NB4 (cell line): ENCODE measurements around the gene ZNF423.

Source experiments
- CTCF ChIP-seq: IDR thresholded peaks from one replicate; pipeline ENCODE4 v1.5.1; 2012; ENCODE audit warnings: low read depth, low read length
- POLR2A ChIP-seq: IDR thresholded peaks from 2 replicates; pipeline ENCODE4 v1.6.1; 2011; ENCODE audit warnings: mild to moderate bottlenecking; ENCODE audit not compliant: insufficient read length; ENCODE audit errors: extremely low read depth

GRCh38 chr16:49460786-49461470 is 395.0 kb downstream of the ZNF423 start:
- no peak for TF ChIP-seq CTCF
- no peak for TF ChIP-seq POLR2A
